ENCODE data around the gene AGBL1. TPM values are rescaled to one million over a fixed set of nuclear protein-coding genes. Genes with fewer than 3 reads are reported as not detected.

The AGBL1 gene
- total RNA-seq, 3 donors from 2014 or later: 0.10 to 0.32 TPM; not detected in 1

- H3K36me3 ChIP-seq (ENCODE audit: low read depth): no peaks in the 10 kb centered on the region
- no peak for TF ChIP-seq CTCF (IDR thresholded peaks at IDR 0.05)
- no peaks in the 10 kb centered on the region for H3K9me3 ChIP-seq
- no peaks in the 10 kb centered on the region for H3K4me1 ChIP-seq (ENCODE audit: low read depth)
- H3K4me3 ChIP-seq: no peak overlapping the region
- ATAC-seq (no peak), DNase-seq (no peak)
- intact Hi-C loops (cut with DNase I, micrococcal nuclease): no loop called here
Measured at GRCh38 chr15:86553108-86553507, 473.4 kb downstream of the AGBL1 start.

GRCh38 chr15:86555098-86555497, 475.4 kb downstream of the AGBL1 start:
- Histone ChIP-seq H3K4me1 (ENCODE audit: low read depth) (no peaks in the 10 kb centered on the region), H3K9me3 (no peaks in the 10 kb centered on the region), H3K36me3 (ENCODE audit: low read depth) (no peaks in the 10 kb centered on the region), H3K4me3 (no peak overlapping the region)
- TF ChIP-seq CTCF (IDR thresholded peaks at IDR 0.05): no peak
- intact Hi-C loops (cut with DNase I, micrococcal nuclease): no loop called here
- ATAC-seq (no peak), DNase-seq (no peak)

- intact Hi-C loops (cut with DNase I, micrococcal nuclease): no loop called here
- ATAC-seq (peak; percentile 13), DNase-seq (no peak)
- Histone ChIP-seq H3K36me3 (ENCODE audit: low read depth) (no peaks in the 10 kb centered on the region), H3K4me1 (ENCODE audit: low read depth) (no peaks in the 10 kb centered on the region), H3K4me3 (no peak overlapping the region), H3K9me3 (no peaks in the 10 kb centered on the region)
- TF ChIP-seq CTCF (IDR thresholded peaks at IDR 0.05): no peak
Measured at GRCh38 chr15:86555939-86556338, 476.3 kb downstream of the AGBL1 start.

- no peak for TF ChIP-seq CTCF (IDR thresholded peaks at IDR 0.05)
- Histone ChIP-seq H3K4me3 (no peak overlapping the region), H3K9me3 (no peaks in the 10 kb centered on the region), H3K4me1 (ENCODE audit: low read depth) (no peaks in the 10 kb centered on the region), H3K36me3 (ENCODE audit: low read depth) (no peaks in the 10 kb centered on the region)
- ATAC-seq (no peak), DNase-seq (no peak)
- intact Hi-C loops (cut with DNase I, micrococcal nuclease): no loop called here
Measured at GRCh38 chr15:86556396-86557017, 476.8 kb downstream of the AGBL1 start.

GRCh38 chr15:86557018-86557550, 477.4 kb downstream of the AGBL1 start:
- H3K36me3 ChIP-seq (ENCODE audit: low read depth): no peaks in the 10 kb centered on the region
- no peaks in the 10 kb centered on the region for H3K9me3 ChIP-seq
- no peak for DNase-seq
- H3K4me3 ChIP-seq: no peak overlapping the region
- ATAC-seq: no peak
- no peaks in the 10 kb centered on the region for H3K4me1 ChIP-seq (ENCODE audit: low read depth)
- no peak for TF ChIP-seq CTCF (IDR thresholded peaks at IDR 0.05)
- intact Hi-C loops (cut with DNase I, micrococcal nuclease): no loop called here

Data from mucosa of descending colon (tissue), 3 donors.